ENCODE measurements around the gene OARD1.
"Not testable (repeated sequence)": the region's sequence is repeated elsewhere in the genome, so short reads cannot be mapped to it uniquely, and the experiment has no call there.

OARD1 gene

GRCh38 chr6:41015860-41016259, 56.3 kb downstream of the OARD1 start:
- H3K36me3 Mint-ChIP-seq (ENCODE audit: low read depth); H3K27ac Mint-ChIP-seq; H3K27me3 Mint-ChIP-seq; H3K4me1 Mint-ChIP-seq (ENCODE audit: low read depth); H3K9me3 Mint-ChIP-seq; H3K4me3 Mint-ChIP-seq; intact Hi-C loops (cut with micrococcal nuclease): not testable (repeated sequence)

GRCh38 chr6:41014780-41015179, 57.4 kb downstream of the OARD1 start:
- H3K4me3 Mint-ChIP-seq: no peak overlapping the region
- H3K27ac Mint-ChIP-seq: no peak overlapping the region
- intact Hi-C loops (cut with micrococcal nuclease): no loop called here
- no peaks in the 10 kb centered on the region for H3K36me3 Mint-ChIP-seq (ENCODE audit: low read depth)
- peaks cover 6% of the 10 kb centered on the region for H3K27me3 Mint-ChIP-seq
- no peaks in the 10 kb centered on the region for H3K9me3 Mint-ChIP-seq
- peaks cover 6% of the 10 kb centered on the region for H3K4me1 Mint-ChIP-seq (ENCODE audit: low read depth)
